ENCODE data around the gene KRTAP1-4. TPM values are rescaled to one million over a fixed set of nuclear protein-coding genes. Genes with fewer than 3 reads are reported as not detected.
"Not testable (repeated sequence)": the region's sequence is repeated elsewhere in the genome, so short reads cannot be mapped to it uniquely, and the experiment has no call there.

KRTAP1-4 gene
- total RNA-seq = not detected

DNA sequence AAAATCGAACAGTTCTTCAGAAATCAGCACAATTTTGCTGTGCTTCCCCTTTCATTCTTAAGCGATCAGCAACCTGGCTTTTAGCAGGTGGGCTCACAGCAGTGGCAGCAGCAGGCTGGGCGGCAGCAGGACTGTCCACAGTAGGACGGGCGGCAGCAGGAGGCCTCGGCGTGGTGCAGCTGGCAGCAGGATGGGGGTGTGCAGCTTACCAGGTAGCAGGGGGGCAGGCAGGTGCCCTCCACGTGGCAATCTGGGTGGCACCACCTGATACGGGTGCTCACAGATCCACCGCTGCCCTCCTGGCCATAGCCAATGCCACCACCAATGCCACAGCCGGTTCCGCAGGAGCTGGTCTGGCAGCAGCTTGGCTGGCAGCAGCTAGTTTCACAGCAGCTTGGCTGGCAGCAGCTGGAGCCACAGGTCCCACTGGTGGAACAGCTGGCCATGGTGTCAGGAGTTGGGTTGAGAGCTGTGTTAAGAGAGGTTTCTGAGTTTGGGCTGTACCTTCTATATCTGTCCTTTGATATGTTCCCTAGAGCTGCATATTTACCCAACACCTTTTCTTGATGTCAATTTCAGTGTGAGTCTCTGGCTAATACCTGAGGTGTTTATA is at the start of gene KRTAP1-4:
Gene KRTAP1-4 (minus strand): TSS at position 563 of the 613 bp plus-strand sequence. CDS start 117 bp downstream, at position 446.
- DNase-seq (ENCODE audit: low read depth in 2 of 3, low spot score in 2 of 3) = no peak

DNA sequence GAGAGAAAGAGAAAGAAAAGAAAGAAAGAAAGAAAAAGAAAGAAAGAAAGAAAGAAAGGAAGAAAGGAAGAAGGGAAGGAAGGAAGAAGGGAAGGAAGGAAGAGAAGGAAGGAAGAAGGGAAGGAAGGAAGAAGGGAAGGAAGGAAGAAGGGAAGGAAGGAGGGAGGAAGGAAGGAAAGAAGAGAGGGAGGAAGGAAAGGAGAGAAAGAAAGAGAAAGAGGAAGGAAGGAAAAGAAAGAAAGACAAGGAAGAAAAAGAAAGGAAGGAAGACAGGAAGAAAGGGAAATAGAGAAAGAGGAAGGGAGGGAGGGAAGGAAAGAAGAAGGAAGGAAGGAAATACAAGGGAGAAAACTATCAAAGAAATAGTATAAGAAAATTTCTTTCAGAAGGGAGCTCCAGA is 46.8 kb upstream of the KRTAP1-4 start:
- DNase-seq (ENCODE audit: low read depth in 2 of 3, low spot score in 2 of 3) = no peak

- no peak for DNase-seq (ENCODE audit: low read depth in 2 of 3, low spot score in 2 of 3)
Measured at GRCh38 chr17:41073676-41074075, 43.7 kb upstream of the KRTAP1-4 start.

GRCh38 chr17:41071606-41072360 is 41.8 kb upstream of the KRTAP1-4 start:
- no peak for DNase-seq (ENCODE audit: low read depth in 2 of 3, low spot score in 2 of 3)

GRCh38 chr17:41069031-41069430 is 39.0 kb upstream of the KRTAP1-4 start:
- DNase-seq (ENCODE audit: low read depth in 2 of 3, low spot score in 2 of 3) = no peak

- DNase-seq (ENCODE audit: low read depth in 2 of 3, low spot score in 2 of 3) = no peak
Measured at GRCh38 chr17:41067281-41067680, 37.3 kb upstream of the KRTAP1-4 start.

DNA sequence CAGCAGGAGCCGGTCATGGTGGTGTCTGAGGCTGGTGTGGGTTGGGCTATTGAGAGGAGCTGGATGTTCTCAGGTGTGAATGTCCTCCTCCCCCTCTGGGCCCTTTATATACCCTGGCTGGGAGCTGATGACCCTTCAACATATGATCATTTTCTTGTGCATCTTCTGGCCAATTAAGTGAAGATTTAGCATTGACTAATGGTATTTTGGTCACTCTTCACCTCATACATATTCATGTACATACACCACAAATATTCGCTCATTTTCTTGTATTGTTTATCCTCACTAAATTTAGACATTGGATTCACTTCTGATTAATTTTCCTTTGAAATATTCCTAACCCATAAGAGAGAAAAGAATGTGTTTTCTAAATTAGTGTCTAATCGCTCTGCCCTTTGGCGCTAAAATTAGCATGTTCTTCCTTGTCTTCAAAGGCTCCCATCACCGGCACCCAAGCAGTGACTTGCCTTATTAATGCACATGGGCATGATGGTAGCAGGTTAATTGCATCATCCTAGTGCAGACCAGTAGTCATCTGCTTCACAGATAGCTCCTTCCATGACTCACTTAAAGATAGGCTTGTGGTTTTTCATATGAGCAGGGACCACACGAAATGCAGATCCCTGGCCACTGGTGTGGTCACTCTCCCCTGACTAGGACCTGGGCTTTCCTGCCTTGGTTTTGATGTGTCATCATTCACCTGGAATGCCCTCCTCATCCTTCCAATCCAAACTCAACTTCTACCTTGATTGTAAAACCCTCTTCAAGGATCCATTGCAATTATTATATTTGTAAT is 36.0 kb upstream of the KRTAP1-4 start, which contains the start of gene KRTAP2-4:
Gene KRTAP2-4 (minus strand): TSS at position 51 of the 796 bp plus-strand sequence. CDS start 34 bp downstream, at position 17.
- no peak for DNase-seq (ENCODE audit: low read depth in 2 of 3, low spot score in 2 of 3)

- DNase-seq (ENCODE audit: low read depth in 2 of 3, low spot score in 2 of 3) = not testable (repeated sequence)
Measured at GRCh38 chr17:41065016-41065689, 35.2 kb upstream of the KRTAP1-4 start.

DNA sequence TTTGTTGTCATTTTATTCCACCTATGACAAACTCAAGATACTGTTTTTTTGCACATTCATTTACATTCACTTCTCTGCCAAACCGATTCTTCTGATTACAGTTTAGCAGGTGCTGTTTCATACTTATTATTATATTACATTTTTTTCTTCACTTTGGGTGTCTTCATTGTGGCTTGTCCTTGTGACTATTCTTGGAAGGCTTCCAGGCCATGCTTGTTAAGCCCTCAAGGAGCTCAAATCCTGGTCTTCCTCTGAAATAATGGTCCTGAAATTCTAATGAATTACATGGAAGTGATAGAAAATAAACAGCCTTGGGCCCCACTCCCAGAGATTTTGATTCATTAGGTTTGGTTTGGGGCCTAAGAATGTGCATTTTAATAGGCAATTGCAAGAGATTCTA is 34.3 kb upstream of the KRTAP1-4 start:
- DNase-seq (ENCODE audit: low read depth in 2 of 3, low spot score in 2 of 3) = no peak

DNA sequence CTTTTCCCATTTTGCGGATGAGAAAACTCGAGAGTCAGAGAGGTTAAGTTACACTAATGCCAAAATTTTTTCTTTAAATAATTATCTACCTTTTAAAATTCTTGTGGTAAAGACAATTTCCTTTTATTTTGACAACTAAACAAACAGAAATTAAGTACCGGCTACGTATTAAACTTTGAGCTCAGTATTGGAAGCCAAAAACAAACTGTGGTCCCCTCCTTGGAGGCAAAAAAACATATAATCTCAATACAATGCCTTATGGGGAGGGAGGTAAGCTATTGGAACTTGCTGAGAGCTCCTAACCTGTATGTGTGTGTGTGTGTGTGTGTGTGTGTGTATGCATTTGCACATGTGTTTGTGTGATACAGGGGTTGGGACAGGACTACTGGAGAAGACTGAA is 33.5 kb upstream of the KRTAP1-4 start:
- no peak for DNase-seq (ENCODE audit: low read depth in 2 of 3, low spot score in 2 of 3)

DNA sequence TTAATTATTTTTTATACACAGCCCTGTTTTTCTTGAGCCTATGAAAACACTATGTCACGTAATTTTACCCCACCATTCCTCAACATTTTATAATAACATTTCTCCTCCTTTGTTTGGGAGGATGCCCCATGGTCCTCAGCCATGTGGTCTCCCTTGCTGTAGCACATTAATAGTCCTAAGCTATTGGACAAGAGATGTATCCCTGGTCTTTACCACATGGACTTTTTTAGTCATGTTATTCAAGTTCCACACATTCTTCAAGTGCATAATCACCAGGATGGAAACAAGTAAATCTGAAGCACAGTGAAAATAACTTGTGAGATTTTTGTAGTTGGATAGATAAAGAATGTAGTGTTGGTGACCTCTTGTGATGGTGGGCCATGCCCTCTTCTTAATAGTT is 32.0 kb upstream of the KRTAP1-4 start:
- no peak for DNase-seq (ENCODE audit: low read depth in 2 of 3, low spot score in 2 of 3)

GRCh38 chr17:41060052-41060604 is 30.1 kb upstream of the KRTAP1-4 start, which contains the start of gene KRTAP2-3:
TSS of gene KRTAP2-3 (minus strand) at chr17:41060114. CDS start at chr17:41060050, 64 bp downstream.
- no peak for DNase-seq (ENCODE audit: low read depth in 2 of 3, low spot score in 2 of 3)

- not testable (repeated sequence) for DNase-seq (ENCODE audit: low read depth in 2 of 3, low spot score in 2 of 3)
Measured at GRCh38 chr17:41059276-41060051, 29.5 kb upstream of the KRTAP1-4 start.

DNA sequence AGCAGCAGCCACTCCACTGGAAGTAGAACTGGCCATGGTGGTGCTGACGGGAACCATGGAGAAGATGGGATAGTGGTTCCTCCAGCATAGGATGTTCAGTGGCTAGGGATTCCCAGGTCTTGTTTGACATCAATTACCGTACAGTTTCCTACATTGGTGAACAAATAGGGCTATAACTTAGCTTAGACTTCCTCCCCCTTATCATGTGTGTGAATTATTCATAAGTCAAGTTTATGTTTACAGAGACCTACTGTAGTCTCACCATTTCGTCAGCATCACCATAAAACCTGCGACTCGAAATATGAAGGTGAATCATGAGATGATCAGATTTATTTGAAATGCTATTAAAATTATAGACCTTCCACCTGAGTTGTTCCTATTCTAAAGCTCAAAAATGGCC is 28.7 kb upstream of the KRTAP1-4 start:
- no peak for DNase-seq (ENCODE audit: low read depth in 2 of 3, low spot score in 2 of 3)

DNA sequence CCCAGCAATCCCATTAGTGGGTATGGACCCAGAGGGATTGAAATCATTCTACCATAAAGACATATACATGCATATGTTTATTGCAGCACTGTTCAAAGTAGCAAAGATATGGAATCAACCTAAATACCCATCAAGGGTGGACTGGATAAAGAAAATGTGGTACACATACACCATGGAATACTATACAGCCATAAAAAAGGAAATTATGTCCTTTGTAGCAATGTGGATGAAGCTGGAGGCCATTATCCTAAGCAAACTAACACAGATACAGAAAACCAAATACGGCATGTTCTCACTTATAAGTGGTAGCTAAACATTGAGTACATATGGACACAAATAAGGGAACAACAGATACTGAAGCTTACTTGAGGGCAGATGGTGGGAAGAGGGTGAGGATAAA is 27.6 kb upstream of the KRTAP1-4 start:
- no peak for DNase-seq (ENCODE audit: low read depth in 2 of 3, low spot score in 2 of 3)

DNA sequence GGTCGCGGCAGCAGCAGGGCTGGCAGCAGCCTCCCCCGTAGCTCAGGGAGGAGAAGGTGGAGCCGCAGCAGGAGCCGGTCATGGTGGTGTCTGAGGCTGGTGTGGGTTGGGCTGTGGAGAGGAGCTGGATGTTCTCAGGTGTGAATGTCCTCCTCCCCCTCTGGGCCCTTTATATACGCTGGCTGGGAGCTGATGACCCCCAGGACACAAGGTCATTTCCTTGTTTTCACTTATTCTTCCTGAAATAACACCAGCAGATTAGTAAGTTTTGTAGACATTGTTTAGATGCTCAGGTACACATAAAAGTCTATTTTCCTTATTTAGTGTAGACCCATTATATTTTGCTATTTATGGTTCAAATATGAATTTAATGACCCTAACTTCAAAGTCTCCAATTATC is 25.1 kb upstream of the KRTAP1-4 start, which contains the start of gene KRTAP2-2:
Gene KRTAP2-2 (minus strand): TSS at position 101 of the 400 bp plus-strand sequence. CDS start 19 bp downstream, at position 82.
- DNase-seq (ENCODE audit: low read depth in 2 of 3, low spot score in 2 of 3) = not testable (repeated sequence)

GRCh38 chr17:41054556-41054955 is 24.6 kb upstream of the KRTAP1-4 start:
- not testable (repeated sequence) for DNase-seq (ENCODE audit: low read depth in 2 of 3, low spot score in 2 of 3)

- DNase-seq (ENCODE audit: low read depth in 2 of 3, low spot score in 2 of 3) = no peak
Measured at GRCh38 chr17:41054025-41054424, 24.0 kb upstream of the KRTAP1-4 start.

- no peak for DNase-seq (ENCODE audit: low read depth in 2 of 3, low spot score in 2 of 3)
Measured at GRCh38 chr17:41052566-41052965, 22.6 kb upstream of the KRTAP1-4 start.

Data from hematopoietic multipotent progenitor cell (in vitro differentiated cells).